ENCODE data around the gene SALL1. TPM values are rescaled to one million over a fixed set of nuclear protein-coding genes. Genes with fewer than 3 reads are reported as not detected.

Gene SALL1
- total and polyA plus RNA-seq, 12 donors = under 0.01 to 0.67 (median 0.10) TPM; not detected in 4

DNA sequence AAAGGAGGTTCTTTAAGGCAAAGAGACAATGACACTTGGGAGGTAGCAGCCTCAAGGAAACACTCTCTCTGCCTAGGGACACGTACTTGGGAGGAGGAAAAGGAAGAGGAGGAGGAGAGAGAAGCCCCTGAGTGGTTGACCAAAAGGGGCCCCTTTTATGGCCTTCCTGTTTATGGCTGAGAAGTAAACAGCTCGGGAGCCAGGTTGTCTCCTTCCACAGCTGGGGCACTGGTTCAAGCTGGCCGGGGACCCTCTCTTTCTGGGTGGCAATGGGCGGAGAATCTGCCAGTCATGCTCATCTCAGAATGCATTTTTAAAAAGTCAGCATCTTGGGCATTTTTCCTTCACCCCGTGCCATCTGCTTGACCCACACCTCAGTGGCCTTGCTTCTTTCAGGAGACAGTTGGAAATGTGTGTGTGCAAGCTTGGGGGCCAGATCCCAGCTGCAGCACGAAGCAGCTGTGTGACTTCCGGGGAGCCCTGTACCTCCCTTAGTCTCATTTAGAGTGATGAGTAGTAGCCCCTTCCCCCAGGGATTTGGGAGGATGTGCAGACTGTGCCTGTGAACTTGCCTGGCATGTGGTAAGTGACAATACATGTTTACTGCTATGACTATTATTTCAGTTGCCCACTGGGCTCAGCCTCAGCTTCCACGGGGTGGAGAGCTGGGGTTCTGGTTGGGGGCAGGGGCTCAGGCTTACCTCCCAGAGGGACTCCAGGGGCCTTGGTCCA lies 33.8 kb upstream of the SALL1 start:
- intact Hi-C loops (cut with DNase I) = no loop called here

GRCh38 chr16:51181503-51181811 lies 30.4 kb upstream of the SALL1 start:
- intact Hi-C loops (cut with DNase I) = no loop called here
- TF ChIP-seq CTCF (IDR thresholded peaks at IDR 0.05) (no peak), POLR2A (IDR thresholded peaks at IDR 0.05) (no peak)
- no peak for DNase-seq
- Histone ChIP-seq H3K27ac (no peak overlapping the region), H3K4me3 (no peak overlapping the region), H3K27me3 (no peaks in the 10 kb centered on the region), H3K36me3 (replicated peaks in 1 of 2) (no peaks in the 10 kb centered on the region), H3K9me3 (replicated peaks in 1 of 3) (no peaks in the 10 kb centered on the region), H3K4me1 (replicated peaks in 1 of 2) (no peaks in the 10 kb centered on the region)
- 29 to 39% (median 34%) methylated on average over 4 of the region's 4 CpGs for whole genome bisulfite sequencing, 4 donors

More for the DNA sequence above, 33.8 kb upstream of the SALL1 start:
- Histone ChIP-seq H3K36me3 (replicated peaks in 1 of 2) (no peaks in the 10 kb centered on the region), H3K9me3 (replicated peaks in 1 of 3) (no peaks in the 10 kb centered on the region), H3K27me3 (no peaks in the 10 kb centered on the region), H3K27ac (no peak overlapping the region), H3K4me3 (no peak overlapping the region), H3K4me1 (replicated peaks in 1 of 2) (no peaks in the 10 kb centered on the region)
- TF ChIP-seq POLR2A (IDR thresholded peaks at IDR 0.05) (no peak), CTCF (IDR thresholded peaks at IDR 0.05) (no peak)
- 5 to 14% (median 10%) methylated on average over 6 to 8 of the region's 8 CpGs for WGBS, 4 donors
- no peak for DNase-seq

GRCh38 chr16:51180719-51181502 lies 29.8 kb upstream of the SALL1 start:
- TF ChIP-seq POLR2A (IDR thresholded peaks at IDR 0.05) (no peak), CTCF (IDR thresholded peaks at IDR 0.05) (no peak)
- H3K27me3 ChIP-seq = no peaks in the 10 kb centered on the region
- H3K9me3 ChIP-seq (replicated peaks in 1 of 3) = no peaks in the 10 kb centered on the region
- H3K36me3 ChIP-seq (replicated peaks in 1 of 2) = no peaks in the 10 kb centered on the region
- H3K4me1 ChIP-seq (replicated peaks in 1 of 2) = no peaks in the 10 kb centered on the region
- H3K27ac ChIP-seq = no peak overlapping the region
- 61 to 72% (median 65%) methylated on average over 4 of the region's 4 CpGs for WGBS, 4 donors
- no peak for DNase-seq
- intact Hi-C loops (cut with DNase I) = no loop called here
- no peak overlapping the region for H3K4me3 ChIP-seq

GRCh38 chr16:51175081-51175480 lies 24.0 kb upstream of the SALL1 start:
- TF ChIP-seq POLR2A (IDR thresholded peaks at IDR 0.05) (no peak), CTCF (IDR thresholded peaks at IDR 0.05) (no peak)
- intact Hi-C loops (cut with DNase I) = no loop called here
- H3K9me3 ChIP-seq (replicated peaks in 1 of 3) = no peaks in the 10 kb centered on the region
- H3K27me3 ChIP-seq = no peaks in the 10 kb centered on the region
- no peak overlapping the region for H3K27ac ChIP-seq
- no peaks in the 10 kb centered on the region for H3K36me3 ChIP-seq (replicated peaks in 1 of 2)
- H3K4me3 ChIP-seq = no peak overlapping the region
- H3K4me1 ChIP-seq (replicated peaks in 1 of 2) = no peaks in the 10 kb centered on the region
- DNase-seq = no peak
- WGBS, 4 donors = 72 to 85% (median 80%) methylated on average over 3 of the region's 3 CpGs

Data from adrenal gland (tissue), 12 donors.